Natural killer cell treated with Interleukin-12 subunit alpha and Interleukin-12 subunit beta and Interleukin-15 and Interleukin-18, amount 100 ng/mL, for 72 hours (primary cell): Measurements from ENCODE around the gene MCTS1. TPM values are rescaled to one million over a fixed set of nuclear protein-coding genes. Genes with fewer than 3 reads are reported as not detected.

Source experiments
- ATAC-seq, 2 donors: fragments of 150-1000 bp; cut with Tn5 transposase in 1 of 2; sonication (Bioruptor Pico), chemical (Tn5 transposase) in 1 of 2; 2 replicates each; pipeline ENCODE4 v1.10.0; 2021
- DNase-seq: peaks from one replicate; pipeline ENCODE4 v3.0.0; 2022; ENCODE audit warnings: low spot score
- H3K27ac Mint-ChIP-seq, 2 donors: 1 replicate in 1 of 2; 2 replicates in 1 of 2; pipeline ENCODE4 v1.8.0; 2022; ENCODE audit warnings: mixed read lengths in 2 of 2, mild to moderate bottlenecking in 1 of 2, moderate library complexity in 1 of 2
- H3K27me3 Mint-ChIP-seq, 2 donors: 1 replicate in 1 of 2; 2 replicates in 1 of 2; pipeline ENCODE4 v1.8.0; 2022; ENCODE audit warnings: mixed read lengths in 2 of 2
- H3K36me3 Mint-ChIP-seq: one replicate; pipeline ENCODE4 v1.8.0; 2022; ENCODE audit warnings: mixed read lengths
- H3K4me1 Mint-ChIP-seq, 2 donors: 1 replicate in 1 of 2; 2 replicates in 1 of 2; pipeline ENCODE4 v1.8.0; 2022; ENCODE audit warnings: low read depth in 2 of 2, mixed read lengths in 2 of 2, mild to moderate bottlenecking in 1 of 2
- H3K4me3 Mint-ChIP-seq: one replicate; pipeline ENCODE4 v1.8.0; 2022; ENCODE audit warnings: mixed read lengths
- H3K9me3 Mint-ChIP-seq: 2 replicates; pipeline ENCODE4 v1.8.0; 2022; ENCODE audit warnings: mixed read lengths
- total RNA-seq, 2 donors: library from RNA; stranded (reverse); gene quantifications; one replicate each; pipeline ENCODE4 v1.2.3, GENCODE V29; 2022

The MCTS1 gene
- total RNA-seq, 2 donors from 2014 or later = 47.8 to 58.5 TPM

DNA sequence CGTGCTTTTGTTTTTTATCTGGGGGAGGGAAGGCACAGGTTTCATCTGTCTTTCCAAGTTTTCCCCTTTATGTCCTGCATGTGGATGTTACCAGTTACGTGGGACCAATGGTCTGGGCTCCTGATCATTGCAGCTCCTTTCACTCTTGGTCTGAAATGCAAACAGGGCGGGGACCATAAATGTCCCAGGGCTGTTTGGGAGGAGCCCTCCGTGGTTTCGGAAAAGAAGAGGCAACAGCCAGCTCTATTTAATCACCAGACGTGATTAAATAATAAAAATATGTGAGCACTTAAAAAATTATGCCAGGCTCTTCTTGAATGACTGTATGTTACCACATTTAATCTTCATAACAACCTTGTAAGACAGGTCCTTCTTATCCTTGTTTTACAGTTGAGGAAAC, 56.7 kb downstream of the MCTS1 start:
- Mint-ChIP-seq H3K36me3 (no peaks in the 10 kb centered on the region), H3K9me3 (no peaks in the 10 kb centered on the region), H3K4me3 (no peak overlapping the region), H3K27me3 (peaks cover 0 to 8% of the 10 kb centered on the region in 2 donors), H3K27ac (no peak overlapping the region), H3K4me1 (peaks cover 4 to 6% of the 10 kb centered on the region in 2 donors)
- no peak for ATAC-seq
- DNase-seq = no peak

Other genes starting within 250 kb of the MCTS1 start
- gene ATP1B4, start 242.0 kb upstream of the MCTS1 start, total RNA-seq = not detected
- gene LAMP2, start 134.8 kb upstream of the MCTS1 start, total RNA-seq = 10 to 100 TPM; 25.6 to 58.6 TPM
- gene CUL4B, start 43.1 kb upstream of the MCTS1 start, total RNA-seq = 10 to 100 TPM; 22.7 to 25.3 TPM
- 10 to 100 TPM; 16.8 to 26.1 TPM for gene C1GALT1C1, start 26.0 kb downstream of the MCTS1 start, total RNA-seq